Activated CD4-positive, alpha-beta T cell treated with anti-CD3 and anti-CD28 coated beads, Interleukin-10, Interleukin-2, amounts not matched to agents 100 ng/mL and 50 ng/mL, durations not matched to agents 16 hours and 8 hours (primary cell): ENCODE results near the gene AGGF1.
"Not testable (repeated sequence)": the region's sequence is repeated elsewhere in the genome, so short reads cannot be mapped to it uniquely, and the experiment has no call there.

Experiments used
- DNase-seq: peaks from one replicate; pipeline ENCODE4 v3.0.0-alpha.2; 2020

Gene AGGF1

DNA sequence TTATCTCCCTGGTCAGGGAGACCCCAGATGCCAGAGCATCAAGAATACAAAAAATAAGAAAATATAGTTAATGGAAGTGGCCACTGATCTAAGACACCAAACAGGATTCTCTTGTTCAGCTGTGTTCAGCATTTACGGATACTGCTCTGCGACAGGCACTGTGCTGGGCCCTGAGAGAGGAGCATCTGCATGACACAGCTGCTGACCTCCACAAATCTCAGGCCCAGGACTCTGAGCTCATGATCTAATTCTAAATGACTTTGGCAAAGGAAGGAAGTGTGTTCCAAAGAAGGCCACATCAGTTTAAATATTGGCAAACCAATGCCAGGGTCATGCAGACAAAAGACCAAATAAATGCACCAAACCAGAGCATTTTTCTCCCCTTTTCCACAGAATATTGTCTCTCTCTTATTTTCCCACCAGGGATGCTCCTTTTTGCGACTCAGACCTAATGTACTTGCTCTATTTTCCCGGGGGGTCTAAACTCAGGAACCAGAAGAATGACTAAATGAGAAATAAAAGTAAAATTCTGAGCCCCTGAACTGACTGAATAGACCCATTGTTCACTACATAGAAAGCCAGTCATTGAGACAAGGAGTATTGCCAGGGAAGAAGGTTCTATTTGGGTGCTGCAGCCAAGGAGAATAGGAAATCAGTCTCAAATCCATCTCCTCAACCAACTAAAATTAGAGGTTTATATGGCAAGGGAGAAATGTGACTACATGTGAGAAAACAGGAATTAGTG lies 1.4 kb upstream of the AGGF1 start:
- DNase-seq: no peak

DNA sequence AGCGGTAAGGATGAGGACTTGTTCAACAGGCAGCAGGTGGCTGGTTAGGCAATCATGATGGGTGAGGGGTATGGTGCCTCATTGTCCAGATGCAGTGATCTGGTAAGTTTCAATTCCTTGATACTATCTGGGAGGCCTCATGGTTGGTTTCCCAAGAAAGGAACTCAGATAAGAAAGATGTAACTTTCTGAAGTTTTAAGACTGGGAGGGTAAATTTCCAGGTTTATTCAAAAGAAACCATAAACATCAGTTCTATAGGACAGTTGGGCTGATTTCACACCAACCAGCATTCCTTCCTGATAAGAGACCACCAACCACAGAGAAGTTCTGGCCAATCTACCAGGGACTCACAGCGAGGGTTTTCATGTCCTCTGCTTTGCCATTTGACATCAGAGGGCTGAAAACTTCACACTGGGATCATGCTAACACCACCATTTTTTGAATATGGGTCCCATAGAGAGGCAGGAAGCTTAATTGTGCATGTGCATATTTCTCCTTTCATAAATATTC lies 773 bp upstream of the AGGF1 start:
- no peak for DNase-seq

DNA sequence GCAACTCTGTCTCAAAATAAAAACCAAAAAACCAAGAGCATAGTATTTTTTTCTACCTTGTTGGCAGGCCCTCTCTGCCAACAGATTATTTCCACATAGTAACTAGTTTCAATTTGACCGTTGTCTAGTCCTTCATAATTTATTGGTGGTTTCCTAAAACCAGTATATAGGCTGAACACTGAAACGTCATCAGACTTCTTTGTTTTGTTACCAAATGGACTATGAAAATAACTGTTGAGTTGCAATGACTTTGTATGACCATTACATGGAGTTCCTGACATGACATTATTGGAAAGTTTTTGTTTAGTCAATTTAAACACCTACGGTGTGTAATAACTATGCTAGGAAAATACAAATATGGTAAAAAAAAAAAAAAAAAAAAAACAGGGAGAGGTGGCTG lies 1.7 kb downstream of the AGGF1 start:
- peak; percentile 41 for DNase-seq

DNA sequence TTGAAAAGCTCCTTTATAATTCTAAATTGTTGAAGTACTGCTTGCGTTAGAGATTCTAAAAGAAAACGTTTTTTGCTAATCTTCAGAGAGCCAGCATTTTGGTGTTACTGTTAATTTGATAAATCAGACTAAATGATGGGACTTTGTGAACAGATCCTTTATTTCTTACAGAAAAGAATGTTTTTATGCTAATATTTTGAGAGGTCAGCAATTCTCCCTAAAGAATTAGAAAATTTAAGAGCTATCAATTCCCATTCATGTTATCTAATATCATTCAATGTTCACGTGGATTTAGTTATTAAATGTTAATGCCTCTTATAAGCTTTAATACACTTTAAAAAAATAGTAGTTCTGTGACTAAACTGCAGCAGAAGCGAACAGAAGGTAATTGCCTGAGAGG lies 2.4 kb downstream of the AGGF1 start:
- no peak for DNase-seq

DNA sequence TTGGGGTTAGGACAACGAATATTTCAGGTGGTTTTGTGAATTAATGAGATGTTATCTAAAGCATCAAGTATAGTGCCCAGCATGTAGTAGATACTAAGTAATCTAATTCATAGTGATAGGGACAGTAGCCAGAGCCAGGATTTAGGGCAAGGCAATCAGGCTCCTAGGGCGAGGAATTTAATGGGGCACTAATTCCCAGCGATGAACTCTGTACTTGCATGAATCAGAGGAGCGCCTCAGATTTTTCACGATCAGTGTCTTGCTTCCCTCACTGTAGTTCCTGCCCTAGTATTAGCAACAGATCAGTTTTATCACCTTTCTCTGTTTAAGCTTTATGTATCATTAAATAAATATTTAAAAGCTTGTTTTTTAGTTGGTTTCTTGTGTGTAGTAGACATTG lies 3.1 kb downstream of the AGGF1 start:
- no peak for DNase-seq

DNA sequence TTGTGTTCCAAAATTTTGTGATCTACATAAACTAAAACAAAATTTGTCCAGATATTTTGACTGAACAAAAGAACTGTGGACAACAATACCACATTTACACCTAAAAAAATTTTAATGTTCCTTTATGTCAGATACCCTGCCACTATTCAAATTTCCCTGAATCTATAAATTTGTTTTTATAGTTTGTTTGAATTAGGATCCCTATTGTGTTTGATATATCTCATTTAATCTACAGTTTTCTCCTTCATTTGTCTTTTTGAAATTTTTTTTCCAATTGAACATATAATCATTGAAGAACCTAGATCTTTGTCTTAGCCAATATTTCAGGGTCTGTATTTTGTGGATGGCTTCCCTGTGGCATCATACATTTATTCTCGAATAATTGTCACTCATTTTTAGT lies 5.7 kb downstream of the AGGF1 start:
- no peak for DNase-seq

DNA sequence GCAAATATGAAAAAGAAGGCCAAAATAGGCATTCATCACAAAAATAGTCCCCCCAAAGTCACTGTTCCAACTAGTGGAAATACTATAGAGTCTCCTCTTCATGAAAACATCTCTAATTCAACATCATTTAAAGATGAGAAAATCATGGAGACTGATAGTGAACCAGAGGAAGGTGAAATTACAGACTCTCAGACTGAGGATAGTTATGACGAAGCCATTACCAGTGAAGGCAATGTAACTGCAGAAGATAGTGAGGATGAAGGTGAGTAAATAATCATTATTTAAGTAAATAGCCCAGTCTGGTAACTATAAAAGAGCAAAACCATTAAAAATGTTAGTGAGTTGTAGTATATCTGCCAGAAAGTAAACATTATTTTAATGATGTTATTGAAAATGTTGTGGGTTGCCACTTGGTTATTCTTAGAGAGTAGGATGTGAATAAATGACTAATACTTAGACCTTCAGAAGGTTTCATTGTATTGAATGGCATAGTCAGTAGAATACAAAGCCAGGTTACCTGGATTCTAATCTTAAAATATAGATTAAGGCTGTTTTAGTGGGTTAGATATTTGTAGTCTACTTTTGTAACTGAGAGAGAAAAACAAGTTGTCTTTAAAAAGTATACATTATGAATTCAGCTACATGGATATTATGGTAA lies 16.3 kb downstream of the AGGF1 start:
- DNase-seq: peak; percentile 4

DNA sequence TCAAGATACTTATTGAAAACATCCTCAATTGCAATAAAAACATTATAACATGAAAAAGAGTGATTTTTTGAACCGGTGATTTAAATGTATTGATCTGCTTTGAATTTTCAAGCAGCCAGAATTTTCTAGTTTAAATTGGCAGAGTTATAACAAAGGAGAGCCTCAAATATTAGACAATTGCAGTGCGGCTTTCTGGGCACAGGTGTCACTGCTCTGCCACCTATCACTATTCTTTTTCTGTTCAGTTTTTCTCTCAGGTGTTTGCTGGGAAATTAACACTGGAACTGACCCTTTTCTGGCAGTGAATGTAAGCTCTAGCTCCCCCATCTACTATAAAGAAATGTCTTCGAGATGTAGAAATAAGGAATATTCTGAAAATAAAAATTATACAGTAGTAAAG lies 33.8 kb downstream of the AGGF1 start:
- DNase-seq: no peak

DNA sequence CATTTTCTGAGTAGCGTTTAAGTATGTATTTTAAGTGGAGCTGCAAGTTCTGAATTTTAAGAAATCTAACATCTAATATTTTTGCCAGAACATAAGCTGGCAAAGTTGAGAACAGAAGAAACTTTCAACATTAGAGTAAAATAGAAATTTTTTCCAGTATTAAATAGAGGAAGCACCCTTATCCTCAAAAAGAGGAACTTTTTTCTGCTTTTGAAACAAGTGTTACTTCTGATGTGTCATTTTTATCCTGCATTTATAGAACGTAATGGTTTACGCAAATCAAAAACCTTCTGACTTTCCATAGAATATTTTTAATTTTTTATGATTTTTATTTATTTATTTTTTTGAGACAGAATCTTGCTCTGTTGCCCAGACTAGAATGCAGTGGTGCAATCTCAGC lies 35.1 kb downstream of the AGGF1 start:
- no peak for DNase-seq

DNA sequence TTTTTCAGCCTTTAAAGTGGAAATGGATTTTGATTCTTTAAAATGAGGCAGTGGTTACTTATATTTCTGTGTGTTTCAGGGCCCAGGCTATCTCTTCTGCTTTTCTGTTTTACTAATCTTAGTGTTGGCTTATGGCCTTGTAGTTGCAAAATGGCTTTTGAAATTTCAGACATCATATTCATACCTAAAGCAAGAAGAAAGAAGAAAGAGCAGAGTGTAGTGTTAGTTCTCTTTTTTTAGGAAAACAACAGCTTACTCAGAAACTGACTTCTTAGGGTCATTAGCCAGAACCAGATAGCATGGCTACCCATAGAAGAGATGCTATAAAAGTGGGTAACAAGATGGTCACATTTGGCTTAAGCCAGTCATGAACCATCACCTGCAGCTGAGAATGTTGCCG lies 36.0 kb downstream of the AGGF1 start:
- no peak for DNase-seq

DNA sequence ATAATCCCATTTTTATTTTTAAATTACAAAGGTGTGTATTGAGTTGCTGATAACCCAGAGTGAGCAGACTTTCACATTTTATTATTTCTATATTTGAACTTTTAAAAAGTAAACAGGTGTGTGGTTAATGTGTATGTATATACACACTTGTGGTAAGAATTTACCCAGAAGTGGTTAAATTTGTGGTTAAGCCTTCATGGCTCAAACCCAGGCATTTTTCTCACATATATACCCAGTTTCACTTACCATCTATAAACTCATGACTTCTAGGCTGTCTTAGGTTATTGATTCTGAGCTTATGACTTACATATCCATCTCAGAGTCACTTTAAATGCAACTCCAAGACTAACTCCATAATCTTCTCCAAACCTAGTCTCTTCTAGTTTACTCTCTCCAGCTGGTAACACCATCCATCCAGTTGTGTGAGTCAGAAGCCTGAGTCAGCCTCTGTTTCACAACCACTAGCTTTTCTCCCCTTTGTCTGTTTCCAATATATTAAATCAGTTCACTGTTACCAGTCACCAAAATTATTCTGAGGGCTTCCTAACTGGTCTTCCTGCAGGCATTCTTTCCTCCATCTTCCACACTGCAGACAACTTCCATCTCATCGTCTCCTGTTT lies 36.7 kb downstream of the AGGF1 start:
- DNase-seq: no peak

DNA sequence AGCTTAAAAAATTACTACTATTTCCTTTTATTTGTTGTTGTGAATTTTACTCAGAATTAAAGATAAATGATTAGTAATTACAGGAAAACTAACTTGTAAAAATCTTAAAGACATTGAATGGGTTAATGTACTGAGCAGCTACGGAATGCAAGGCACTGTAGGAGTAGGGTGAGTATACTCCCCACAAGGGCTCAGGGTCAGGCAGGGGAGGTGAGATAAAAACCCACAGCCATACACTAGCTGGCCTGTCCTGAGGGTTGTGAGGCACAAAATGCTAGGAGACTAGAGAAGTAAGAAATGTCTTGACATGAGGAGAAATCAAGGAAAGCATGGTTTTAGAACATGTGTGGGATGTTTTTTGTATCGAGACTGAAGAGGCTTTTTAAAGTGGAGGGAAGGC lies 43.5 kb downstream of the AGGF1 start:
- no peak for DNase-seq

DNA sequence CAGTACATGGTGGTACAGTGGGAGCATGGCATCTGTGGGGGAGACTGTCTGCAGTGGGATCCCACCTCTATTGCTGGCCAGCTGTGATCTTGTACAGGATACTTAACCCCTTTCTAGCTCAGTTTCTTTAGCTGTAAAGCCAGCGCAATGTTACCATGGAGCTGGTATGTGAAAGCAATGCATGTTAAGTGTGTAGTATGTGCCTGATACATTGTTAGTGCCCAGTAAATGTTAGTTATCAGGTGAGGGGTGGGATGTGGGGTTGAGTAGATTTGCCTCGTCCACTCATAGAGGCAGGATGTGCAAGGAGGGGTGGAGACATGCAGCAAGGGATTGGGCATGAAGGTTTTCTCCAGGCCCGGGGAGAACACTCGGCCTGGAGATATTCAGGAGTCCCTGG lies 44.5 kb downstream of the AGGF1 start:
- no peak for DNase-seq

DNA sequence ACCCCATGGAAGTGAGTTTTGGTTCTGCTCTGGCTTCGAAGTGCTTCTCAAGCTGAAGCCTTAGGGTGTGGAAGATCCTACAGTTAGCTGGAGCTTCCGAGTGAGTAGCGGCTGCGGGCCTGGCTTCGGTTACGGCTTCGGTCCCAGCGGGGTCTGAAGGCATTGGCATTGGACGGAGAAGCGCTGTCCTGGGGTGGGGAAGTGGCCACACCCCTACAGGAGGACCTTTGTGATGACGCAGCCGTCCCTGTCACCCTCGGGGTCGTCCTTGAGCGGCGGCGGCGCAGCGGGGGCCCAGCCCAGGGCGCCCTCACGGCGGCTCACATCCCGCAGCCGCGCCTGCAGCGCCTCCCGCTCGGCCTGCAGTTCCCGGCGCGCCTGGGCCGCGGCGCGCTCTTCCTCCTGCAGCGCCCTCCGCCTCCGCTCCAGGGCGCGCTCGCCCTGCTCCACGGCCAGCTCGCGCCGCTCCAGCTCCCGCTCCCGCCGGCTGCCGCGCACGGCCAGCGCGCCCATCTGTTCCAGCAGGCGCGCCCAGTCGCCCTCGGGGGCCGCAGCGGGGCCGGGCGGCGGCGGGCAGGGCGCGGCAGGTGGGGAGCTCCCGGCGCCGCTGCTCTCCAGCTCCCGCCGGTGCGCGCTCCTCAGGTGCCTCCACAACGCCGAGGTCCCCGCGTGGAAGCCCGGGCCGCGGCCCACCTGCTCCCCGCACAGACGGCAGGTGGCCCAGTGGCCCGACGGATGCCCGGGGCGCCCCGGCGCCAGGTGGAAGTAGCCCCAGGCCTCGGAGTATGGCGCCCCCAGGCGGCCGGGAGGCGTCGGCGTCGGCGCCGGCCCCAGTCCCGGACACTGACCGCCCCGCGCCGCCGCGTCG lies 47.0 kb downstream of the AGGF1 start:
- DNase-seq: peak; percentile 73

DNA sequence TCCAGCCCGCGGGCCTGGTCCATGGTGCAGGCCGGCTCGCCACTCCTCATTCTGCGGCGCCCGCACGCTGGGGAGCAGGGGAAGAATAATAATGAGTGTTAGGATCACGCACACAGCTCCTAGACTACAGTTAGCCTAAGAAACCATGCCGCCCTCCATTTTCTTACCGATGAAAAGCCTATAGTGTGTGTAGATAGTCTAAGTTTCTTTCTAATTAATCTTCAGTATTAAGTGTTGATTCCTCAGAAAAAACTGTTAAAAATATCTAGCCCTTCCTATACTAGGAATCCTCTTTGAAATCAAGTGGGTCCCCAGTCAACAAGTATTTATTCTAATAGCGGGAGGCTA lies 47.6 kb downstream of the AGGF1 start:
- DNase-seq: no peak

DNA sequence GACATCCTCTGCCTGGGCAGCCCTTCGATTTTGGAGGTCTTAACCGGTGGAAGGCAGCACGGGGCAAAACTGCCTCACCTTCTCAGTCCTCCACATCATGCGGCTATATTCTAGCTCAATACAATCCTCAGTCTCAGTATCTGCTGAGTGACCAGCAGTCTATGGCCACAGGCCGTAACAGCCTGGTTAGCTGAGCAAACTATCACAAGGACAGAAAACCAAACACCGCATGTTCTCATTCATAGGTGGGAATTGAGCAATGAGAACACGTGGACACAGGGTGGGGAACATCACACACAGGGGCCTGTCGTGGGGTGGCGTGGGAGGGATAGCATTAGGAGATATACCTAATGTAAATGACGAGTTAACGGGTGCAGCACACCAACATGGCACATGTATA lies 50.3 kb downstream of the AGGF1 start:
- not testable (repeated sequence) for DNase-seq

DNA sequence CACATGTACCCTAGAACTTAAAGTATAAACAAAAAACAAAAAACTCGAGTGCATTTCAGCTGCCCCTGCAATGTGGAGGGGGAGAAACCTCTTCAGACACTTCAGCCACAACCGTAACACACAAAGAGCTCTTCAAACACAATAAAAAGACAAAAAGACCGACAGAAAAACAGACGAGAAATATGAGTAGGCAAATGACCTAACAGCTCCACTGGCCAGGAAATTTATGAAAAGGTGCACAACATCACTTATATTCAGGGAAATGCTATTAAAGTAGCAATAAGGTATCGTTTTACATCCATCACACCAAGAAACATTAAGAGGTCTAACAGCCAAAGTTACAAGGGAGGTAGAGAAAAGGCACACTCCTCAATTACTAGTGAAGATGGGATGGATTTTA lies 50.7 kb downstream of the AGGF1 start:
- no peak for DNase-seq

DNA sequence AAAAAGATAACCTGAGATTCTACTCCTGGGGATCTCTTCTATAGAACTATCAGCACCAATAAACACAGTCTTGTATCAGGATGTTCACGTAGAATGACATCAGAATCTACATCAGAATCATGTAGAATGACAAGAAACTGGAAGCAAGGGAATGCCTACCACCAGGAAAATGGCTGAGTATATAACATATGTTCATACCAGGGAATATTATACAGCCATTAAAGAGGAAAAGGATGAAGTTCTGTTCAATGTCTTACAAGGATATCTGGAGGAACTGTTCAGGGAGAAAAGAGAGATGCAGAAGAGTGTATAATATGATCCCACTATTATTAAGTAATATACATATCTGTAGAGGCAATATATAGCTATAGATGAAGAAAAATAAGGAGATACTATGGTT lies 52.1 kb downstream of the AGGF1 start:
- no peak for DNase-seq

DNA sequence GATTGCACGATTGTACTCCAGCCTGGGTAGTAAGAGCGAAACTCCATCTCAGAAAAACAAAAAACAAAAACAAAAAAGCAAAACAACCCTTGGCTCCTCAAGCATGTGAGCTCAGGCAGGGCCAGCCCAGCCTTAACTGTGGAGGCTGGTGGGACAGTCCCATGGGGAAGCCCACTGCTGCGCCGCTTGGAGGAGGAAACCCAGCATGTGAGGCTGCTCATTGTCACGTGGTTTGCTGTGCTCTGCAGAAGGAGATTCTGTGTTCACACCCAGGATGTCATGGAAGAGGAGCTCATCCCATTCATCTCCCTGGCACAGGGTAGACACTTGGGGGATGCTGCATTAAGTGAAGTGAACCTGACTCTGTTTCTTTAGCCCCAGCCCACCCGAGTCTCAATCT lies 52.9 kb downstream of the AGGF1 start:
- DNase-seq: no peak

DNA sequence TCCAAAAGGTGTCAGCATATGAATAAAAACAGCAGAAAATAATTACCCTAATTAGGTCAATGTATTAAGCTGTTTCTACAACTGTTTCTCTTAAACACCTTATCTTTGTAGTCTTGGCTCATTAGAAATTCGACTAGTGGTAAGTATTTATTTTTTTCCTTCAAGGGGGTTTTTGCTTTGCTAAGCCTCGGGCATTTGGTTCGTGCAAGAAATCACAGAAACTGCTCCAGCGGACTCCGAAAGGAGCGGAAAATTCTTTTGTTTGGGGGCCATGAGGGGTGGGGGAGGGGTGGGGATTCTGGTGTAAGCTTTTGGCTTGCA lies 56.1 kb downstream of the AGGF1 start:
- no peak for DNase-seq

DNA sequence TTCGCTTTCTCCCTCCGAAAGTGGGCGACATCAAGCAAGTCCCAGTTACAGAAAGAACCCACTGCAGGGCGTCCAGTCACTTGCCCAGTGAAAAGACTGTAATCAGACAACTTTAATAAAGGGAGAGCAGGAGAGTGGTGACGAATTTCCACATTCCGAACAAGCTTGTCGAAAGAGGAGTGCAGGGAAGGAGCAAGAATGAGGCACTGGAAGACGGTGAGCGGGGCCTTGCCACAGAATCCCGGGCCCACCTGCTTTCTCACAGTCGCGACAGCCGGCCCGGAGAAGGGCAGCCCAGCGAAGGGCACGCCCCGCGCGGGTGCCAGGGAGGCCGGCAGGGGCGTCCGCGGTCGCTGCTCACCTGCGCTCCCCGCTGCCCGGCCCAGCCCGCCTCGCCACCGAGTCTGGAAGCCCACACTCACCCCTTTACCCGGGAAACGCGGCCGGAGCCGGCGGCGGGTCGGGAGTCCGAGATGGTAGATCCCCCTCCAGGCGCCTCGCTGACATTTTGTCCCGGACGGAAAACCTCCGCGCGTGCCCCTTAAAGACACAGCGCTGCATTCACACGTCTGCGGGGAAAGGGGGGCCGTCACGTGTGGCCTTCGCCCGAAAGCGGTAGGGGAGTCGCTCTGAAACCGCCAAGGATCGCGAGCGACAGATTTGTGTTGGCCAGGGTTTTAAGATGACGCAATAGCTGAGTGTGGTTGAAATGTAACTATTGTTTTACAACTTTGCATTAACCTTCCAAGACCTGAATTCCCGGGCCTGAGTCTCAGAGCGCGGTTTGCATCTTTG lies 56.7 kb downstream of the AGGF1 start, which contains the start of gene ZBED3:
ZBED3 (minus strand) TSS at position 597 of the 795 bp plus-strand sequence. CDS start 9,407 bp downstream, outside the sequence.
- peak; percentile 65 for DNase-seq

DNA sequence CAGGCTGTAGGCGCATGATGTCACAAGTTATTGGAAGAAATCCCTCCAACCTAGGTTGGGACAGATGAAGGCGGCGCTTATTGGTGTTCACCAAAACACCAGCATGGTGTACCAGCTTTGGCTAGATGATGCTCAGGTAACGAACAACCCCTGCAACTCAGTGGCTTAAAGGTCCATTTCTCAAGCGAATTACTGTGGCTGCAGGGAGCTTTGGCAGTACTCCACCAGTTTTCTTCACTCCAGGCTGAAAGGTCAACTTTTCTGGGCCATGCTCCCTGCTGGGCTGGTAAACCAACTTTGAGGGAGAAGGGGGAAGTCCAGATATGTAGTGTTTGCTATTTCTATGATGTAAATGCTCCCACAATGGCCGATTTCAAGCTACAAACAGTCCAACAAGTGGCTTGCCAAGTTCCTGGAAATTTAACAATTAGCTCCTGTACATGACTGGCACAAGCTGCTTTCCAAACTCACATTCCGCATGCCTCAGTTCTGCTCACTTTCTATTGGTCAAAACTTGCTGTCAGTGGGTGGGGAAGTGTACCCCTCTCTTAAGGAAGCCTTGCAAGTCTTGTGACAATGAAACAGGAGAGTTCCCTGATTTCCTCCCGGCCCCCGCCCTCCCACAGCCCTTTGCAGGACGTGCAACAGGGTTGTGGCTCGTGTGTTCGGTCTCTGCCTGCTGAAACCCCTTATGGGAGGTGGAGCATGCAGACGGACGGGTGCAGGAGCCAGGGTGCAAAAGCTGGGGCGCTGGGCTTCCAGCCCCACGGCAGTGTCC lies 57.5 kb downstream of the AGGF1 start:
- no peak for DNase-seq
